HG02870 (cell line): ENCODE data around the gene SGSM2.
A peak's percentile ranks its signal among the peaks of the same experiment; 100 is the strongest.

ENCODE experiments used
- ATAC-seq: cut with Tn5 transposase; IDR thresholded peaks from one replicate; pipeline ENCODE4 v1.9.1; 2021; ENCODE audit warnings: mild to moderate bottlenecking, moderate library complexity; ENCODE audit not compliant: unreplicated experiment

SGSM2 gene

DNA sequence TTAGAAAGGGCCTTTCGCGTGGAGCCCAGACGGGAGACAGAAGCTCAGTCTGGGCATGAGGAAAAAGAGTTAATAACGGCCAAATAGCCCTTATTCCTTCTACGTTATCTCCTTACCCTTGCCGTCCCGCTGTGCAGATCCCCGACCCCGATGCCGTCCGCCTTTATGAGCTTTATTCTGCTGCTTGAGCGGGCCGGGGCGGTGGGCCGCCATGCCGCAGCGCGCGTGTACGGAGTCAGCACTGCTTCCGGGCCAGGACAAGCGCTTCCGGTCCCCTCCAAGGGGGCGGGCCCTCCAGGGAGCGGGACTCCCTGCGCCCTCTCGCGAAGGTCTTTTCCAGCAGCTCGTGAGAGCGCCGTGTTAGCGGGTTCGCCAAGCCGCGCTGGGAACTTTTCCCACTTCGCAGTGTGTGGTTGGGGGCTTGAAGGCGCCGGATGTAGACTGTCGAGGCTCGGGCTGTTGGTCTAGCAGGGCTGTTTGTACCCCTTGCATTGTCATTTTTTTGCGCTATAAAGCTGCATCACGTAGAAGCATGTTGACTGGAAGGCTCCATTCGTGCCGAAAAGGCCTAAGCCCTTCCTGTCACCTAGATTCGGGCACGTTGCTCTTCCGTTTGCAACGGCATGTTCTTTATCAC is 968 bp upstream of the SGSM2 start, which contains the start of gene TSR1:
Gene TSR1 (minus strand): TSS at position 243 of the 637 bp plus-strand sequence. CDS start 30 bp downstream, at position 213.
- peak; percentile 85 for ATAC-seq

DNA sequence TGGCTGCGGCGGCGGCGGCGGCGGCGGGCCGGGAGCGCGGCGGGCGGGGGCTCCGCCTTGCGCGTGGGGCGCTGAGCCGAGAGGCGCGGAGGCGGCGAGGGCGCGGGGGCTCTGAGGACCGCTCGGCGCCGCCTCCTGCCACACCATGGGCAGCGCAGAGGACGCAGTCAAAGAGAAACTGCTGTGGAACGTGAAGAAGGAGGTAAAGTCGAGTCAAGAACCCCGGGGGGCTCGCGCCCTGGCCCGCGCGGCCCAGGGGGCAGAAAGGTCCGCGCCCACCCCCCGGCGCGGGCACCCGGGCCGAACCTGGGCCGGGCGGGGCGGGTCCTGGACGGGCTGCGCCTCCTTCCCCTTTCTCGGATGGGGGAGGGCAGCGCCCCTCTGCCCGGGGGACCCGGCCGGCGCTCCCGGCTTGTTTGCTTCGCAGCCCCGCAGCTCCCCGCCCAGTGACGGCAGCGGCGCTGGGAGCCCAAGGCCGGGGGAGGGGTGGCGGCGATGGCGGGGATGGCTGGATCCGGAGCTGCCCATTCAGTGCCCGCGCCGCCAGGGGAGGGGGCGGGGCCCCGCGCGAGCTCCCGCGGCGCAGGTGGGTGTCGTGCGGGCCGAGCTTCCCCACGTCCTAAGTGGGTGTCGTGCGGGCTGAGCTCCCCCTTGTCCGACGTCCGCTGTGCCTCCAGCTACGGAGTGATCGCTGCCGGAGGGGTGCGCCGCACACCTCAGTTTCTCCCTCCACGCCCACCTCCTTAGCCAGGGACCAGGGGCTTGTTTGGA is 428 bp downstream of the SGSM2 start:
- no peak for ATAC-seq

DNA sequence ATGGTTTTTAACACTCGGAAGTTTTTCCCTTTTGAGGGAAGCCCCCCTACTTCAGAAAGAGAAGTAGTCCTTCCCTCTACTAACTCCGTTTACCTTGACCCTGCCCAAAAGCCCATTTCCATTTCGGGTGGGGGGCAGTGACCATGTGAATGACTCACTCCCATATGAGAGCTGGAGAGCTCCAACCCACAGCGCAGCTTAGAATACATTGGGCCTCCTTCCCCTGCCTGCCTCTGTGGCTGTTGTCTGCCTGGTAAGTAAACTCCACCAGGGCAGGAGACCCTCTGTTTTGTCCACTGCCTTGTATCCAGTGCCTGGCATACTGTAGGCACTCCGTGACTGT is 985 bp downstream of the SGSM2 start:
- ATAC-seq, result no peak

DNA sequence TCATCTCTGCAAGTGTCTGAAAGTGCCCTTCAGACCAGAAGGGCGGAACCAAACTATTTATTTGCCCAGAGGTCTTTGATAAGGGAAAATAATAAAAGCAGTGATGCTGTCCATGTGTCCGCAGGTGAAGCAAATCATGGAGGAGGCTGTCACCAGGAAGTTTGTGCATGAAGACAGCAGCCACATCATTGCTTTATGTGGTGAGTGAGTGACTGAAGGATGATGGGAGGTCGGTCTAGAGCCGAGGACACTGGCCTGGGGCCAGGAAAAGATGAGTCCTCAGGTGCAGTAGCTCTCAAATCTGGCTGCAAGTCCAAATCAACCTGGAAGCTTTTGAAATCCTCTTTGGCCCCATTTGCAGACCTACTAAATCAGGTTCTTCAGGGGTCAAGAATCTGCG is 6.1 kb downstream of the SGSM2 start:
- ATAC-seq, result no peak

DNA sequence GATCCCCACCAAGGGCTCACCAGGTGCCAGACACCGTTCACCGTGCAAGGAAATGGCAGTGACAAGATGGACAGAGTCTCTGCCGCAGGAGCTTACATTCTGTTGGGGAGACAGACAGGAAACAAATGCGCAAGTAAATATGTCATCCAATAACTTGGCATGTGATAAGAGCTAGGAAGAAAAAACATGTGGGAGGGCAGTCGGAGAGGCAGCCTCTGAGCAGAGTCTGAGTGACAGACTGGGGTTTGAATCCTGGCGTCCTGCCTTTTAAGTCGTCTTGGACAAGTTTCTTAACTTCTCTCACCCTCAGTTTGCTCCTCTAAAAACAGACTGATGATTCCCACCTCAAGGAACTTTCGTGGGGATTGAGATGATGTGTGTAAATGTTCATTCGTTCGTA is 7.2 kb downstream of the SGSM2 start:
- ATAC-seq, result no peak

DNA sequence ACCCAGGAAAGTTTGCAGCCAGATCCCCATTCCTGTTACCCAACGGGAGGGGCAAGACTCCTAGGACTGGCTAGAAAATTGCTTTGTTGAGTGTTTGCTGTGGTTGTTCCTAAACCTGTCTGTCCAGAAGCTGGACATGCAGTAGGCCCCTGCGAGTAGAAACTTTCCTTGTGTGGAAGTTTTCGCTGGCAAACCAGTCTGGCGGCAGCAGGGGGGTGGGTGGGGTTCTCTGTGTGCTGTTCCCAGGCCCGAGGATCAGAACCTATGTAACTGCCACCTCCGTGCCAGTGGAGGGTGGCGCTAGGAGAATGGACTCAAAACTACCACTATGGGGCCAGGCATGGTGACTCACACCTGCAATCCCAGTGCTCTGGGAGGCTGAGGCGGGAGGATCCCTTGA is 9.2 kb downstream of the SGSM2 start:
- ATAC-seq, result no peak

DNA sequence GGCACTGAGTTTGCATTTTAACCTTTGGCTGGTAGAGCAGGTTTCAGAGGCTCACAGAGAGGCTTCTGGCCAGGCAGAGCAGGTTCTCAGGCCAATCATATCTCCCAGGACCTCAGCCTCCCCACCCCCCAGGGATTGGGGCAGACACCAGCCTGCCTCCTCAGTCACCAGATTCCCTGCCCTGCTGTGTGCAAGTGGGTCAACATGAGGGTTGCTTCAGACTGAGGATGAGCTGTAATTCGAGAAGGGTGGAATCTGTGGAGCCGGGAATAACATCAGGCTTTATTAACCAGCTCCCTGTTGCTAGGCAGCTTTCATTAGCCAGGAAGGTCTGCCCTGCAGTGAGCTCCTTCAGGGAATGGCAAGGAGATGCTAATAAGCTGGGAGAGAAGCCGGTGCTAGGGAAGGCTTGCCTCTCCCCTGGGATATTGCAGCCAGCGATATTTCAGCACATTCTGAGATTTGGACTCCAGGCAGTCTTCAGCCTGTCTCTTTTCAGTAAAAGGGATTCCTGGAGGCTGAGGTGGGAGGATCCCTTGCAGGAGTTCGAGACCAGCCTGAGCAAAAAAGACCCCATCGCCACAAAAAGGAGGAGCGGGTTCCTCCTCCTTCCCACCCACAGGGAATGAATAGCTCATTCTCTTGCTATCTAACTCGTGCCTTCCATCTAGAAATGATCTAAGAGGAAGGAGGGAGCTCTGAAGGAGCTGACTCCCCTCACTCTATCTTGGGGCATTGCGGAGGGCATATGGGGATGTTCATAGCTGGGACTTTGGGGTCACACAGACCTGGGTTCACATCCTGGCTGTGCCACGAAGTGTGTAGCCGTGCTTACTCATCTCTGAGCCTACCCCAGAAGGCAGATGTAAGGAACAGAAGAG is 10.7 kb downstream of the SGSM2 start:
- ATAC-seq, result no peak

DNA sequence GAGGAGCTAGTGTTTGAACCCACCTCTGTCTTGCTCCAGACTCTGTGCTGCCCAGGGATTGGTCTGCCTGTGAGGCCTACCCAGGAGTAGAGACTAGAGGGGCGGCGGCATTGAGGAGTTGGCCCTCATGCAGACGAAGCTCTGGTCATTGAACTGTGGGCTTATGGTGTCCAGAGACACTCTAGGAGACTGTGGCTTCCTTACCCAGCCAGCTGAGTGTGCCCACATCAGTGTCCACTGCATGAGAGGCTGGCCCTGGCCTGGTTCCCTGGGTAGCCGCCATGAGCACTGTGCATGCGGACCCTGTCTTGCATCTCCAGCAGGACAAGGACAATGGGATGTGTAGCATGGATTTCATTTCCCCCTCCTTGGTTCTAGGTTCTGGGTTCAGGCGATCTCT is 14.0 kb downstream of the SGSM2 start:
- no peak for ATAC-seq

DNA sequence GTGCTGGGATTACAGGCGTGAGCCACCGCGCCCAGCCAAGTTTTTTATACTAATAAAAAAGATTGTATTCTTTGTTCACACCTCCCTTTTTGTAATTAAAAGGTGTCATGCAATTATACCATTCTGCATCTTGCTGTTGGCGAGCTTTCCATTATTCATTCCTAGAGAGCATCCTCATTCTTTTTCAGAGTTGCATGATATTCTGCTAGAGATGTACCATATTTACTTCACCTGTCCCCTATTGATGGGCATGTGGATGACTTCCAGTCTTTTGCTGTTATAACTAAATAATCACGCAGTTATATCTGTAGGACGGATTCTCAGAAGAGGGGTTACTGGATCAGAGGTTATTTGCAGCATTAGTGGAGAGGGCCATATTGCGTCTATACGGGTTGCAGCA is 17.0 kb downstream of the SGSM2 start:
- ATAC-seq, result no peak

DNA sequence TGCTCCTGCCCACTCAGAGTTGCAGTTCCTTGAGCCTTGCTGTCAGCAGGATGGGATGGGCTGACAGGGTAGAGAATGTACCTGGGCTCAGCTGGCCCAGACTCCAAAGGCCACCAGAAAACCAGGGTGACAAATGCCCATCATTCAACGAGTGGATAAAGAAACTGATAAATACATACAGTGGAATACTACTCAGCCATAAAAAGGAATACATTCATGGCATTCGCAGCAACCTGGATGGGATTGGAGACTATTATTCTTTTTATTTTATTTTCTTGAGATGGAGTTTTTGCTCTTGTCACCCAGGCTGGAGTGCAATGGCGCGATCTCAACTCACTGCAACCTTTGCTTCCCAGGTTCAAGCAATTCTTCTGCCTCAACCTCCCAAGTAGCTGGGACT is 19.9 kb downstream of the SGSM2 start:
- no peak for ATAC-seq

DNA sequence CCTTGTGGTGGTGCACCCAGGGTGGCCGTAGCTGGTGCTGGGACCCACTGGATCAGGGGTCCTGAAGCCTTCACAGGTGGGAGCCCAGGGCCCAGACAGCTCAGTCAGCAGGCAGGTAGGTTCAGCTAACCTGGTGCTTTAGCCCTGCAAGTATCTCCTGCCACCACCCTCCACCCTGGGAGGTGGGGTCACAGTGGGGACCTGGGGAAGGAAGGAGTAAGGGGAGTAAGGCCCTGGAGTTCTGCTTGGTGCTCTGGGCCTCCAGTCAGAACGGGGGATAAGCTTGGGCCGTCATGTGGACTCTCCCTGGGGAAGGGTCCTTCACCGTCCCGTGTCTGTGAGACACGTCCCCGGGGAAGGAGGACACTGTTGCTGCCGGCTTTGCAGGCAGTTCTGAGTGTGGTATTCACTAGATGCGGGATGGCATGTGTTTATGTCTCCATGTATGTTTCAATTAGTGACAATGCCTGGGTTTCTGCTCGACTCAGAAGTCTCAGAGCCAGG is 20.7 kb downstream of the SGSM2 start:
- ATAC-seq, result no peak

DNA sequence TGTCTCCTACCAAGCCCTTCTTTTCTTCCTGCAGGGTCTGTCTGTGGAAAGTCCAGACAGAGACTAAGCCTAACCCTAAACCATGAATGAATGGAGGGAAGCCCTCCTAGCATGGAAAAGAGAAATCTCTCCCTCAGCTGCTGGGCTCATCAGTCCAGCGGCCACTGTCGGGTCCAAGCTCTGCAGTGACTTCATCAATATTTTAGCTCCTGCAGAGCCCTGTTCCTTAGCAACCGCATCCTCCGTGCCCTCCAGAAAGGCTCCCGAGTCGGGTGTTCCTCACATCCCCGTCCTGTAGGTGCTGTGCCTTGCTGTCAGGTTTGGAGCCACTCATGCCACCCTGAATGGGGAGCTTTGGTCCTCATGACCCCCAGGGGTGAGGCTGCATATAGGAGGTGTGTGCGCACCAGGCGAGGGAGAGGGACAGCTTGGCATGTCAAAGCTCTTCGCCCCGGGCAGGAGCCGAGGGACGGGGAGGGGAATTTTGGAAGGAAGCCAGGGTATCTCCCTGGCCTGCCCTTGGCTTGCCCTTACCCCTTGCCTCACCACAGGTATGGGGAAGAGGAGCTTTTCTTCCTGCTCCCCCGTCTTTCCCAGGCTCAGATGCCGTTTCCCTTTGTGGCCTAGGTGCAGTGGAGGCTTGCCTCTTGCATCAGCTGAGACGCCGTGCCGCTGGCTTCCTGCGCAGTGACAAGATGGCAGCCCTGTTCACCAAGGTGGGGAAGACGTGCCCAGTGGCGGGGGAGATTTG is 23.9 kb downstream of the SGSM2 start:
- no peak for ATAC-seq

DNA sequence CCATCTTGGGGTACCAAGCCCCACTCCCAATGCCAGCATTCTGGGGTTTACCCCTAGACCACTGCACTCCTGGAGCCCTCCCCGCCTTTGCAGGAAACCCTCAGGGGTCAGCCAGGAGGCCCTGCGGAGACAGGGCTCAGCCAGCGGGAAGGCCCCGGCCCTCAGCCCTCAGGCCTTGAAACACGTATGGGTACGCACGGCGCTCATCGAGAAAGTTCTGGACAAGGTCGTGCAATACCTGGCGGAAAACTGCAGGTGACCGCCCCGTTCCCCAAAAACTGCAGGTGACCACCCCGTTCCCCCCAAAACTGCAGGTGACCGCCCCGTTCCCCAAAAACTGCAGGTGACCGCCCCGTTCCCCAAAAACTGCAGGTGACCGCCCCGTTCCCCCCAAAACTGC is 24.7 kb downstream of the SGSM2 start:
- no peak for ATAC-seq

DNA sequence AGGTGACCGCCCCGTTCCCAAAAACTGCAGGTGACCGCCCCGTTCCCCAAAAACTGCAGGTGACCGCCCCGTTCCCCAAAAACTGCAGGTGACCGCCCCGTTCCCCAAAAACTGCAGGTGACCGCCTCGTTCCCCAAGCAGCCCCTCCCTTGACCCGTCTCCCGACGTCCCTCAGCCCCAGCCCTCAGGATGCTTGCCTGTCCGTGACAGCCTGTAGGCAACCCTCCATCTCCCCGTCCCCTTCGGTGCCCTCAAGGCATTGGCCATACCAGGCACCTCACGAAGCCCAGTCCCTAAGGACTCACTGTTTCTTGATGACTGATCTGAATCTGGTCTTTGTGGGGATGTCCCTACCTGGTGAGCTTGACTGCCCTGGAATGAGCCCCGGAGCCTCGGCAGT is 25.1 kb downstream of the SGSM2 start:
- no peak for ATAC-seq

DNA sequence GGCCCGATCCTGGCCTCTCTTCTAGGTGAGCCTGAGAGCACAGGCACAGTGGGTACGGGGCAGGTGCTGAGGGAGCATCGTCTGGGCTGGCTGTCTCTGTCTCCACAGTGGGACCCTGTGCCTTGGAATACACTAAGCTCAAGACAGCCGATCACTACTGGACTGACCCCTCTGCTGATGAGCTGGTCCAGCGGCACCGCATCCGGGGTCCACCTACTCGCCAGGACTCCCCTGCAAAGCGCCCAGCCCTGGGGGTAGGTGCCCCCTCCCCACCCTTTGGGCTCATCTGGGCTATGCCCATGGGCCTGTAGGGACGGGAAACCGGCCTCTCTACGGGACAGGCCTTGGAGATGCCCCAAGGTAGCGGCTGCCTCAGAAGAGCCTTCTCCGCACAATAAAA is 25.6 kb downstream of the SGSM2 start:
- ATAC-seq, result no peak

DNA sequence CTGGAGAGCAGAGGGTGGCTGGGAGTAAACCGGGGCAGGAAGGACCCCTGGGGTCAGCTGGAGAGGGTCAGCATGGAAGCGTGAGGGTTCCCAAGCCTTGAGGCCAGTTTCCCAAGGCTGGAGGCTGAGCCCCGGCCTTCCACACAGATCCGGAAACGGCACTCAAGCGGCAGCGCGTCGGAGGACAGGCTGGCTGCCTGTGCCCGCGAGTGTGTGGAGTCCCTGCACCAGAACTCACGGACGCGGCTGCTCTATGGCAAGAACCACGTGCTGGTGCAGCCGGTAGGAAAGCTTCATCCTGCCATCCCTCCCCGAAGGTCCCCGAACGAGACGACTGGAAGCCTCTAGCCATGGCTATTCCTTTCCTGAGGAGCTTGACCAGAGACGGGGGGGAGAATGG is 26.0 kb downstream of the SGSM2 start:
- no peak for ATAC-seq

DNA sequence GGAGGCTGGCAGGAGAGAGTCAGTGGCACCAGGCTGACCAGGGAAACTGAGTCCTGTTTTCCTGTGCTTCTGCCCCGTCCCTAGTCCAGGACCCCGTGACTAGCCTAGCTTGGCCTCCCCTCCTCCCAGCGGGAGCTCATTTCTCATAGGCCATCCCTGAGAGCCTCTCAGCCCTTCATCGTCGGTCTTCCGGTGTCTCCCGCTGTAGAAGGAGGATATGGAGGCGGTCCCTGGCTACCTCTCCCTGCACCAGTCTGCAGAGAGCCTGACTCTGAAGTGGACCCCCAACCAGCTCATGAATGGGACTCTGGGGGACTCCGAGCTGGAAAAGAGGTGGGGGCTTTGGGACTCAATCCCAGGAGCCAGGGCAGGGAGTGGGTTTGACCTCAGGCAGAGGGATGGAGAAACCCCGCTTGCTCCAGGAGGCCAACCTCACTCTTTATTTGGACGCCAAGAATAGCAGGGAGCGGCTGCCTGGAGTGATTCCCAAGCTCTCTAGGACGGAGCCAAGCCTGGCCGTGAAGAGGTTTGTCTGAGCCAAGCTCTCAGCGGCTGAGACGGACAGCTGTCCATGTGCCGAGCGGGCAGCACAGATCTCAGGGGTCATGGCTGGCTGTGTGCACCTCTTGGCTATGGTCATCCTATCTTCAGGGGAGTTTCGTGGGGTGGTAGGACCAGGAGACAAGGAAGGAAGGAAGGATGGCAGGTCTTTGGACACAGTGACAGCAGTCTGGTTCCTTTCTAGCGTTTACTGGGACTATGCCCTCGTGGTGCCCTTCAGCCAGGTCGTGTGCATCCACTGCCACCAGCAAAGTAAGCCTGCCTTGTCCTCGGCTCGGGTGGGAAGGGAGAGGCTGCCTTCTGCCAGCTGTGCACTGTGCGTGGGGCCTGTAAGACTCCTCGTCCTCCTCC is 26.8 kb downstream of the SGSM2 start:
- no peak for ATAC-seq

DNA sequence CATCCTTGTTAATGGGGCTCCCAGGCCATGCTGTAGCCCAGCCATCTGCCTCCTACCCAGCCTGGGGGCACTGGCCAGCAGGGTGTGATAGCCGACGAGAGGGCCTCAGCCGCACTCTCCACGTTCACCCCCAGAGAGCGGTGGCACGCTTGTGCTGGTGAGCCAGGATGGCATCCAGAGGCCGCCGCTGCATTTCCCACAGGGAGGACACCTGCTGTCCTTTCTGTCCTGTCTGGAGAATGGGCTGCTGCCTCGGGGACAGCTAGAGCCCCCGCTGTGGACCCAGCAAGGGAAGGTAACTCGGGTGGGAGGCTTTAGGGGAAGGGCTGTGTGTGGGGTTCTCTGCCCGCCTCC is 27.4 kb downstream of the SGSM2 start:
- ATAC-seq, result no peak

DNA sequence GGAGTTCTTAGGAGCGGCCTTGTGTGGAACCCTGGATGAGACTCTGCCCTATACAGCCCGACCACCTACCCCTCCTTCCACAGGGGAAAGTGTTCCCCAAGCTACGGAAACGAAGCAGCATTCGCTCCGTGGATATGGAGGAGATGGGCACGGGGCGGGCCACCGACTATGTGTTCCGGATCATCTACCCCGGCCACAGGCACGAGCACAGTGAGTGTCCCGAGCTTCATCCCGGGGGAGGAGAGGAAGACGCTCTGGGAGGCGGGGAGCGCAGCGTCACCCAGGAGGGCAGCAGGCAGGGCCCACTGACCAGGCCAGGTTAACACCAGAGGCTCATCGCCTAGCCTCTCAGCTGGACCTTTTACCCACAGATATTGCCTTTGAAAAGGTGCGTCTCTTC is 27.8 kb downstream of the SGSM2 start:
- ATAC-seq, result no peak
